Omental fat pad (tissue), 4 donors: ENCODE results near the gene ZRANB3. TPM values are rescaled to one million over a fixed set of nuclear protein-coding genes. Genes with fewer than 3 reads are reported as not detected.

ENCODE experiments used
- ATAC-seq: fragments of 150-250 bp; one replicate; pipeline ENCODE4 v1.9.1; 2016; ENCODE audit warnings: mild to moderate bottlenecking, moderate library complexity; ENCODE audit not compliant: low FRiP score
- DNase-seq: peaks from one replicate; pipeline ENCODE4 v3.0.0-alpha.2; 2019; ENCODE audit warnings: low spot score
- CTCF ChIP-seq, 3 donors: fragments of 450-650 bp; IDR thresholded peaks; one replicate each; pipeline ENCODE4 v1.5.1; 2016 to 2017; ENCODE audit warnings: antibody characterized with exemption in 3 of 3, mild to moderate bottlenecking in 3 of 3, moderate library complexity in 2 of 3
- total RNA-seq, 4 donors: library from RNA; depleted of rRNA; stranded (reverse); fragments of >200 nt; gene quantifications; one replicate each; pipeline ENCODE4 v1.1.0, GENCODE V29; 2016

ZRANB3 gene
- total RNA-seq, 4 donors from 2014 or later: 3.3 to 4.0 (median 3.9) TPM

- no peak for DNase-seq
- TF ChIP-seq CTCF (IDR thresholded peaks at IDR 0.05): no peak
- no peak for ATAC-seq
Observed at GRCh38 chr2:135174810-135175093, 356.3 kb downstream of the ZRANB3 start.

GRCh38 chr2:135174049-135174809, 356.8 kb downstream of the ZRANB3 start:
- DNase-seq (no peak), ATAC-seq (no peak)
- no peak for TF ChIP-seq CTCF (IDR thresholded peaks at IDR 0.05)

- no peak for TF ChIP-seq CTCF (IDR thresholded peaks at IDR 0.05)
- ATAC-seq (no peak), DNase-seq (no peak)
Observed at GRCh38 chr2:135169900-135170753, 360.9 kb downstream of the ZRANB3 start.

GRCh38 chr2:135168204-135168856, 362.7 kb downstream of the ZRANB3 start:
- ATAC-seq (no peak), DNase-seq (no peak)
- no peak for TF ChIP-seq CTCF (IDR thresholded peaks at IDR 0.05)

GRCh38 chr2:135167273-135167672, 363.7 kb downstream of the ZRANB3 start:
- DNase-seq (no peak), ATAC-seq (no peak)
- no peak for TF ChIP-seq CTCF (IDR thresholded peaks at IDR 0.05)

- TF ChIP-seq CTCF (IDR thresholded peaks at IDR 0.05): no peak
- DNase-seq (no peak), ATAC-seq (no peak)
Observed at GRCh38 chr2:135164431-135164830, 366.6 kb downstream of the ZRANB3 start.
